ENCODE measurements around the gene ZNF302.
"Not testable (repeated sequence)": the region's sequence is repeated elsewhere in the genome, so short reads cannot be mapped to it uniquely, and the experiment has no call there.

Gene ZNF302

DNA sequence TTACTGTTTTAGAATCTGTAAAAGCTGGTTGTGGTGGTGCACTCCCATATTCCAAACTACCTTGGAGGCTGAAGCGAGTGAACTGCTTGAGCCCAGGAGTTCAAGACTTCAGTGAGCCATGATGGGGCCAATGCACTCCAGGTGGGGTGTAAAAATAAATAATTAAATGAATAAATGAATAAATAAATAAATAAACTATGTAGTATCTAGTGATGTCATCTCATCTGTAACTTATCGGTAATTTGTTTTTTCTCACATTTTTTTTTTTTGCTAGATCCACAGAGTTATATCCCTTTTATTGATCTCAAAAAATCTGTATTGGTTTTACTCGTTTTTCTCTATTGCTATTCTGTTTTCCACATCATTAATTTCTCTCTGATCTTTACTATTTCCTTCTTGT, 5.5 kb upstream of the ZNF302 start:
- DNase-seq = no peak

DNA sequence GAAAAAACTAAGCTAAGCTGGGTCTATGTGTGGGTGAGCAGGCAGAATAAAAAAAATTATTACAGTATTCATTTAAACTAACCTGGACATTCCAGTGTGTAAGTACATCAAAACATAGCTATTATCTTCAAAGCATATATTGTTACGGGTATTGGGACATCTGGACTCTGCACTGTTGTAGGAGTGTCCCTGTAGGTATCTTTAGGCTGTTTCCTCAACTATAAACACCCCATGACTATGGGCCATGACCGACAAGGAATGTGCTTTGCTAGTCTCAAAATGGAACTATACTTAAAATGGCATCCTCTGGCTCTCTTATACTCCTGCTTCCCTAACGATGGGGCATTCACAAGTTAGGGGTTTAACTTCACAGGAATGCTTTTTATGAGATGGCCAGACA, 3.9 kb upstream of the ZNF302 start:
- DNase-seq = no peak

DNA sequence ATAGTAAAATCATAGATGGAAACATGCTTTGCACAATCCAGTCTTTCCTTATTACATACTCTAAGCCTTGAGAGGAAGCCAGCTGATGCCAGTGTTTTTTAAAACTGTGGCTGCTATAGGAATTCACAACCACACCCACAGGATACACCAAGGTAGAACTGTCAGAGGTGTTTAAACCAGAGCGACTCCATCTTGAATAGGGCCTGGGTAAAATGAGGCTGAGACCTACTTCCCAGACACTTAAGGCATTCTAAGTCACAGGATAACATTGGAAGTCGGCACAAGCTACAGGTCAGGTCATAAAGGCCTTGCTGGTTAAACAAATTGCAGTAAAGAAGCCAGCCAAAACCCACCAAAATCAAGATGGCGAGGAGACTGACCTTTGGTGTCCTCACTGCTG, 2.2 kb upstream of the ZNF302 start:
- no peak for DNase-seq

DNA sequence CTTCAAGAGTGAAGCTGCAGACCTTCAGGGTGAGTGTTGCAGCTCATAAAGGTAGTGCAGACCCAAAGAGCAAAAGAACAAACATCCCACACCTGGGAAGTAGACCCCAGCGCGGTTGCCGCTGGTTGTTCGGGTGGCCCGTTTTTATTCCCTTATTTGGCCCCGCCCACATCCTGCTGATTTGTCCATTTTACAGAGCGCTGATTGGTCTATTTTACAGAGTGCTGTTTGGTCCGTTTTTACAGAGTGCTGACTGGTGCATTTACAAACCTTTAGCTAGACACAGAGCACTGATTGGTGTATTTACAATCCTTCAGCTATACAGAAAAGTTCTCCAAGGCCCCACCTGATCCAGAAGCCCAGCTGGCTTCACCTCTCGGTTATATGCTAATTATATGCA, 1.6 kb upstream of the ZNF302 start:
- DNase-seq = no peak

DNA sequence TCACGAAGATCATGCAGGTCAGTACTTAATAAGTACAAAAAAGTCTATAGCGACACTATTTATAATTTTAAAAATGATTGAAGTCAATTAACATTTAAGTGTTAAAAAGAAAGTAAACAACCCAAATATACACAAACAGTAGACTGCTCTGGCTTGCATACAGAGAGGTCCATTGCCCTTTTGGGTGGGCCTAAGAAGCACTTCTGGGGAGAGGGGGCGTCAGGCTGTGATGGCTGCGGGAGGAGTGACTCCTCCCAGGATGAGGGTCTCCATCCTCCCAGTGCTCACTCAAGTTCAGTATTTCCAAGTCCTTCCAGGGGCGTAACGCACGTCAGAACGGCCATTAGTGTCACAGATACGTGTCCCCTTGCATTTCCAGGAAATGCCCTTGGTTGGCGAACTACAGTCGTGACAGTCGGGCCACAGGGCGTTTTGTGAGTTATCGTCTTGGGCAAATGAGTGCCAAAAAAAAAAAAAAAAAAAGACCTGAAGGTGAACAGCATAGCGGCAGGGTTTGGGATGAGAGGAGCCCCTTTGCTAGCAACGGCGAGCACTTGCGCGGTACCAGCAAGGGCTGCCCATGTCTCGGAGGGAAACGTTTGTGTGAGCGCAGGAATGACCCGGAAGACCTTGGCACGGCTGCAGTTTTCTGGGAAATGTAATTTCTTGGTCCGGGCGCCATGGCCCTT, 637 bp upstream of the ZNF302 start, which contains the start of gene SCGB2B2:
Gene SCGB2B2 (minus strand): TSS at position 463 of the 689 bp plus-strand sequence. CDS start 82,596 bp downstream, outside the sequence.
- peak in 49 of 56 donors; percentile 52 to 99 (median 89) for DNase-seq

DNA sequence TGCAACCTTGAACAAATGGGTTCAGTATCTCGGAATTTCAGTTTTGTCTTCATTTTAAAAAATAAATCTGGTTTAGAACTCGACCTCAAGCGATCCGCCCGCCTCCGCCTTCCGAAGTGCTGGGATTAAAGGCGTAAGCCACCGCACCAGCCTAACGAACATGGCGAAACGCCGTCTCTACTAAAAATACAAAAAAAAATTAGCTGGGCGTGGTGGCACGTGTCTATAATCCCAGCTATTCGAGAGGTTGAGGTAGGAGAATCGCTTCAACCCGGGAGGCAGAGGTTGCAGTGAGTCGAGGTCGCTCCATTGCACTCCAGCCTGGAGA, 571 bp downstream of the ZNF302 start:
- DNase-seq = peak in 1 of 56 donors; percentile 55

DNA sequence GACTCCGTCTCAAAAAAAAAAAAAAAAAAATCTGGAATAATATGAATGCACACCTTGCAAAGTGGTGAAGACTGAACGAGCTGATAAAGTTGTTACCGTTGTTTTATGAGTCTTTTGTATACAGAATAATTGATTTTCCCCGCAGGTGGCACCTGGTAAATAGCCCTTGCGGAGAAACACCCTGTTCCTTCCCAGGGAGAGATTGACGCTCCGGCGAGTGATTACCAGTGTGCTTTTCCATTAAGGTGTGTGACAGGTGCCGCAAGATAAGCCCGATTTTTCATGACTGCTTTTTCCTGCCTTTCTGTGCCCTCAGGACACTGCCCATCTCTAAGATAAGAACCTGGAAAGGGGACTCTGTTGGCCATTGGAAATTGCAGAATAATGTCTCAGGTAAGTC, 943 bp downstream of the ZNF302 start:
- DNase-seq = no peak

DNA sequence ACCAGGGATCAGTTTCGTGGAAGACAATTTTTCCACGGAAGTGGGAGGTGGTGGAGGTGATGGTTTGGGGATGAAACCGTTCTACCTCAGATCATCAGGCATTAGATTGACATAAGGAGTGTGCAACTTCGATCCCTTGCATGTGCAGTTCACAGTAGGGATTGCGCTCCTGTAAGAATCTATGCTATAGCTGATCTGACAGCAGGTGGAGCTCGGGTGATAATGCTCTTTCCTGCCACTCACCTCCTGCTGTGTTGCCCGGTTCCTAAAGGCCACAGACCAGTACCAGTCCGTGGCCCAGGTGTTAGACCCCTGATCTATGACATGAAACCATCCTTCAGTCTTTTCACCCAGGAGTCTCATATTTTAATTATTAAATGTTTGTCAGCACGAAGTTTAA, 4.0 kb downstream of the ZNF302 start:
- DNase-seq = no peak

DNA sequence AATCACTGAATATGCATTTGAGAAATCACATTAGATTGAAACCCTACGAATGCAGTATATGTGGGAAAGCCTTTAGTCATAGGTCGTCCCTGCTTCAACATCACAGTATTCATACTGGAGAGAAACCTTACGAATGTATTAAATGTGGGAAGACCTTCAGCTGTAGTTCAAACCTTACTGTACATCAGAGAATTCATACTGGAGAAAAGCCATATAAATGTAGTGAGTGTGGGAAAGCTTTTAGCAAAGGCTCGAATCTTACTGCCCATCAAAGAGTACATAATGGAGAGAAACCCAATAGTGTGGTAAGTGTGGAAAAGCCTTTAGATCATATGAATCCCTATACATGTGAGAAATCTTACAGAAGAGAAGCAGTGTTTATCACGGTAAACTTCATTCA, 7.8 kb downstream of the ZNF302 start:
- not testable (repeated sequence) for DNase-seq

DNA sequence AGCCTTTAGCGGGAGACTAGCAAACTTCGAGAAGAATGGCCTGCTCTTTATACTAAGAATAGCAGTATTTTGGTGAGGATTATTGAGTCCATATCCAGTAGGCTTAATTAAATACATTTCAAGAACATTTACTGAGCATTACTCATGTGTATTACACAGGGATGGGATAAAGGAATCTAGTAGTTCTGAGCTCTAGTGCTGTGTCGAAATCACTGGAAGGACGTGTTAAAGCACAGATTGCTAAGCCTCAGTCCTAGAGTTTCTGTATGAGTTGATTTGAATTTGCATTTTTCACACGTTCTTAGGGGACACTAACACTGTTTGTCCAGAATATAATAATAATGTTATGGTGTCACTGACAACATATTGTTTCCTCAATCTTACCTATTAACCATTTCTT, 9.0 kb downstream of the ZNF302 start:
- DNase-seq = no peak

DNA sequence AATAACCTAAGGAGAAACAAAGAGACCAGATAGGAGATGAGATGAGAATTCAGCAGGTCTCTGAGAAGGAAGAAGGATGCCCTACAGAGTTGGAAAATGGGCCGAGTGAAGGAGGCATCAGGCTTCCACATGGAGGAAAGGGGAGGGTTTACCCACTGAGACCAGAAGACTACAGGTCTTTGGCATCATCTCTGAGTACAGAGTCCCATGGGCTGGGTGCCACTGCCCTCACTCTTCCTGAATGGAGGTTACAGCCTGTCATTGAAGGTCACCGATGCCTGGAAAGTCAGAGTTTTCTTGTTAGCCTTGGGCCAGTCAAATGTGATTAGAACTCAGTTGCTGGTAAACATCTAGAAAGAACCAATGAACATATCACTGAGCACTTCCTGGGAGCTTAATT, 9.9 kb downstream of the ZNF302 start:
- no peak for DNase-seq

DNA sequence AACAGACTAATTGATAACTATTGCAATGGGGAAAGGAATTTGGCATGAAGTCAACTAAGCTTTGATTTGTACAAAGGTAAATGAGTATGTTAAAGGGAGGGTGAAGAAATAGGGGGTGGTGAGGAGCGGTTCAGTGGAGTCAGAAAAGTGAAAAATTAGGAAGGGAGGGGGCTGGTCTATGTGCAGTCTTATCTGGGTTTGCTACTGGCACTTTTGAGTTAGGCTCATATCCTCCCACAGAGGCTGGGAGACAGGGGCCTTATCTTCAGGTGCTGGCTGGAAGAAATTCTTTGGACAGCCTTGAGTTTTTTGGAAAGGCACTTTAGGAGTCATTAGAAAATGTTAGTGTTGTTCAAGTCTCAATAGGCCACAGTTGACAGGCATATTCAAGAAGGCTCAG, 11.1 kb downstream of the ZNF302 start:
- no peak for DNase-seq

DNA sequence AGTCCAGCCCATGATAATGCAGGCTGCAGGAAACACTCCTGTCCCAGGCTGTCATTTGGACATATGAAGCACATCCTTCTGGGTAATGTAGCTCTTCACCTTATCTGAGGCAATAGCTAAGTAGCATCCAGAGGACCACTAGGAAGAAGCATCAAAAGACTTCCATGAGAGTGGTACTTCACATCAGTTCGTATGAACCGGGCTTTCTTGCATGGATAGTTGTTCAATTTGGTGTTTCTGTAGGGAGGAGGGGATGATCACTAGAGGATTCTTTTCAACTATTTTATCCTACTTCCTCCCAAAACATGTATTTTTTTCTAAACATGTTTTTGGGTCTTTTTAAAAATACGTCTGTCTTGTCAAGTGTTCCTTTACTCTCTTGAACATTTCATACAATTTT, 12.9 kb downstream of the ZNF302 start:
- DNase-seq = no peak

DNA sequence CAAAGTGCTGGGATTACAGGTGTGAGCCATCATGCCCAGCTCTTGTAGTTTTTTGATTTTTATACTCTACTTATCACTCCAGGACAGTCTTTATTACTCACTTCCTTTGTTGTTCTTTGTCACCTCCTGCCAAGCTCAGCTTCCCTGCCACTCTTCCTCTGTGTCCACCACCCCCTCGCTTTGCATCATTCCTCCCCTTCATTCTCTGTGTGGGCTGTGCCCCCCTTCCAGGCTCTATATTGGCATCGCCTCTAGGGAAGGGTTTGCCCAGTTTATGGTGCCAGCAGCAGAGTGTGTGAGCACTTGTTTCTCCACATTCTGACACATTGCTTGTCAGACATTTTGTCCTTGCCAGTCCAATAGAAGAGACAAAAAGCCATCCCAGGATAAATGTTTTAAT, 15.1 kb downstream of the ZNF302 start:
- no peak for DNase-seq

DNA sequence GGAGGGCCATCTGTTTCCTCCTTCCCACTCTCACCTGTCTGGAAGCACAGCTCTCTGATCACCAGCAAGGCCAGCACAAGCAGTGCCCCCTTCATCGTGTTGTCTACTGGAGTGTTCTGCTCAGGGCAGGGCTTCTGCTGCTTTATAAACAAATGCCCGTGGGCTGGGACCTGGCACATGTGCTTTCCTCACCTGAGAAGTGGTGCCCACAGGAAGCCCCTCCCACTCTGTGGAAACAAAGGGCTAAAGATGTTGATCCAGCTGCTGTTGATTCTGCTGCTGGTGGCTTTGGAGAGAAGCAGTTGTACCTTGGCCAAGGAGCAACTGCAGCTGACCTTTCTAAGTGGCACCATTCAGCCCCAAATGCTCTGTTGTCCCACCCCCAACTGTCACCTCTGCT, 30.2 kb downstream of the ZNF302 start:
- DNase-seq = no peak

DNA sequence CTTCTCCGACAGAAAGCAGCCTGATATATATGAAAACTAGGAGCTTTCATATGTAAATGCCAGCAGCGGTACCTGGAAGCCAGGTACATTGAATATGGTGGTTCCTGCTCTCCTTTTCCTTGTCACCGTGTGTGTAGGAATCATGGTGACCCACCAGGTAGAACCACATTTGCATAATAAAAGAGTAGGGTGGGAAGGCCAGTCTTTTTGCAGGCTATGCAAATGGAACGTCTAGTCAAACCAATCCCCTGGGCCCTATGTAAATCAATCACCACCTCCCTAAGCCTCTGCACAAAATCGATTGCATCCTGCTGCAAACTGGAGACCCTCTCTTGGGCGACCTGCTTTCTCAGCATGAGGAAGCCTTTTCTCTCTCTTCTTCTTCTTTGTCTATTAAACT, 34.4 kb downstream of the ZNF302 start:
- no peak for DNase-seq

DNA sequence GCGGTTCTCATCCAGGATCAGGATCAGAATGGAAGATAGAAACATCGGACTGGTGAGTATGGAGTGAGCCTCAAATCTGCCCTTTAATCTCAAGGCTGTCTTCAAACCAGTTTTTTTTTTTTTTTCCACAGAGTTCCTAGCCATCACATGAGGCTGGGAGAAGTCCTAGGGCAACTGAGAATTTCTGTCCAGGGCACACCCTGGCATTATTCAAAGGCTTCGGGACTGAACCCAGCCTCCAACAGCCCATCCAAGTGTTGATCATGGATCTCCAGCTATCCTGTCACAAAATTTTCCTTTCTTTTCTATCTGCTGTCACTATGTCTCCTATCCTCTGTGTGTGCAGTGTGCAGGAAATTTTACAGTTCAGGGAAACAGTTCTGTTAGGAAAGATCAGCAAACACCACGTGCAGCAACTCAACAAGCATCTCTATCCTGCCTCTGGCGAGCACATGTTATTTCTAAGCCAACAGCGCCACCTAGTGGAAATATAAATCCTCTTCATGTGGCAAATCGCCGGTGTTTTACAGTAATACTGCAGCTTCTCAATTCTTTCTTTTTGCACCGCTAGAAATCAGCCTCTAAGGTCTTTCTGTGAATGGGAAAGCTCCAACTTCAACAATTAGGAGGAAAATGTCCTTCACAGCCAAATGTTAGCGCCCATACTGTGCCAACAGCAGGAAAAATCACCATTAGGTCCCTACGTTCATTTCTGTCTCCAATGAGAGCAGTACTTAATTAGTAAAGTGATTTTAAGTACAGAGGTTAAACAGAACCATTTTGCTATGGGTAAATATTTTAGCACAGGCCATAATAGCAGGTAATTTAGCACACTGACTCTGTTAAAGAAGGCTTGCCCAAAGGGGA, 35.1 kb downstream of the ZNF302 start:
- DNase-seq = peak in 25 of 56 donors; percentile 1 to 73 (median 16)

DNA sequence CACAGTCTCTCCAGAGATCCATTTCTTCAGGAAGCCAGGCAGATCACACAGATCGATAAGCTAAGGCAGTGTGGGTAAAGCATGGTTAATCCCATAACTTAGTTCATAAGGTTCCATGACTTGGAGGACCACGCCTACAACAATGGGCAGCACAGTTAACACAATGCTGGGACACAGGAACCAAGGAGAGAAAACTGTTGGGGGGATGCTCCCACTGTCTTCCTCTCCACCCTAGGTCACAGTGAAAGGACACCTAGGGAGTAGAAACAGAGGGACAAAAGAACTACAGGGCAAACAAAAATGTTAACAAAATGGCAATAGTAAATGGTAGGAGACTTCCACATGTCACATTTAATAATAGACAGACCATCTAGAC, 35.8 kb downstream of the ZNF302 start:
- DNase-seq = no peak

DNA sequence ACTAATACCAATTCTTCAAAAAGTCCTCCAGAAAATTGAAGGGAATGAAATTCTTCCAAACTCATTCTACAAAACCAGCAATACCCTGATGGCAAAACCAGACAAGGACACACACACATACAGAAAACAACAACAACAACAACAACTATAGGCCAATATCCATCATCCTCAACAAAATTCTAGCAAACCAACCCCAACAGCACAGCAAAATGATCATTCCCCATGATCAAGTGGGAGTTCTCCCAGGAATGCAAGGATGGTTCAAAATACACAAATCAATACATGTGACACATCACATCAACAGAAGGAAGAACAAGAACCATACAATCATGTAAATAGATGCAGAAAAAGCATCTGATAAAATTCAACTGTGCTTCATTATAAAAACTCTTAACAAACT, 37.9 kb downstream of the ZNF302 start:
- DNase-seq = no peak

DNA sequence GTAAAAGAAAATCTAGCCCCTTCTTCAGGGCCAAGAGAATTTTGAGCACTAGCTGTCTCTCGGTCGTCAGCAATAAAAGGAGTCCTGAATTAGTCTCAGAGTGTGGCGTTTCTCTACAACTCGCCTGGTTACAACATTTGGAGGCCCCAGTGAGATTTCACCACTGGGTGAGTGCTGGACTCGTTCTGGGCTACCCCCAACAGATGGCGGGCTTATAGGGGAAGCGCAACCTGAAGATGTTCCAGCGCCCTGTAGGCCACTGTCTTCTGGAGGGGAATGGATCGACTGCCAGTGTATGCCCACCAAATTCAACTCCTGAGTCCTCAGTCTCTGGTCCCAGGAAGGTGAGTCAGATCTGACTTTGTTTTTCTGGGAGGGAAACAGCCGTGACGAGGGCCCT, 44.9 kb downstream of the ZNF302 start:
- no peak for DNase-seq

DNA sequence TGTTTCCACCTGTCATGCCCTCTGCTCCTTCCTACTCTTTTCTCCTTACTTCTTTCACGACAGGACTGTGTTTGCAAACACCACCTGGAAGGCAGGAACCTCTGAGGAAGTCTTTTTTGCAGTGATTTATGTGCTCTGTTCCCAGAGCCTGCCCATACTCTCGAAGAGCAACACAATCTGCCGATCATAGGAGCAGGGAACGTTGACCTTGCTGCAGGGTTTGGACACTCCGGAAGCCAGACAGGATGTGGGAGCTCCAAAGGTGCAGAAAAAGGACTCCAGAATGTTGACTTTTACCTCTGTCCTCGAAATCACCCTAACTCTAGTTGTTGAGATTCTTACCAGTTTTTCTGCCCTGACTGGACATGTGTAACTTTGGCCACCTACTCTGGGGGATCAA, 47.9 kb downstream of the ZNF302 start:
- DNase-seq = no peak

DNA sequence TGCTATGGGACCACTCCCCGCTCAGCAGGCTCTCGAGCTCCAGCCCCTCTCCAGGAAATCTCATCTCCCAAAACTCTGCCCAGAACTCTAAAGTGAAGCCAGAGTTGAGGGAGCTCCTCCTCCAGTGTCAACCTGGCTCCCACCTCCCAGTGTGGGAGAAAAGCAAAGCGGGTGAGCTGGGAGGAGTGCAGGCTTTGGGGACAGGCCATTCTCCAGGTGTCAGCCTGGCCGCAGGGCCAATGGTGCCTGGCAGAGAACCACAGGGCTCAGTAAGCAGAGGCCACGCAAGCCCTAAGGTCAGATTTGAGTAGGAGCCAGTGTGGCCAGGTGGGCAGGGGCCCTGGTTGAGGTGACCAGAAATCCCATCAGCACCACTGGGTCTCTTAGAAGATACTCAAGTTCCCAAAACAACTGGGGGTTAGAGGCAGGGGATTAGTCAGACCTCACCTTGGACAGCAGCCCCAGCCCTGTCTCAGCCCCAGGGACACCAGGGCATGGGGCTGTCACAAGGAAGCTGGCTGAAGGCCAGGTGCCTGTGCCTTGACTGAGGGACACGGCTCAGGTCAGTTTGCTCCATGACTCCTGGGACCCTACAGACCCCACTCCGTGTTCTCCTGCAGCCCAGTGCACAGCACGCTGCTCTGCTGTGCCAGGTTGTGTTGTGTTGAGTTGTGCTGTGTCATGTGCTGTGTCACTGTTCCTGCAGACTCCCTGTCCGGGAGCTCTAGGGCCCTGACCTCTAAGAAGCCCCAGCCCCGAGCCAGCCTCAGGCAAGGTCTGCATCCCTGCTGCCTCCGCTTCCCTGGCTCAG, 53.7 kb downstream of the ZNF302 start:
- no peak for DNase-seq

Measured in amygdala (tissue), 56 donors.